Bronchial epithelial cell (primary cell): ENCODE data around the gene RABEP1. TPM values are rescaled to one million over a fixed set of nuclear protein-coding genes. Genes with fewer than 3 reads are reported as not detected.
"Not testable (repeated sequence)": the region's sequence is repeated elsewhere in the genome, so short reads cannot be mapped to it uniquely, and the experiment has no call there.

Source experiments
- DNase-seq: peaks from one replicate; pipeline ENCODE4 v3.0.0-alpha.2; 2010; ENCODE audit warnings: low read depth
- FAIRE-seq: peaks from 2 replicates; lab custom pipeline; 2011; peaks lifted over from hg19 to GRCh38; lab: Jason Lieb, UNC
- H3K27me3 ChIP-seq: 2 replicates; pipeline ENCODE4 v1.5.1; 2011; ENCODE audit warnings: low read length; ENCODE audit not compliant: control insufficient read depth, insufficient read depth
- H3K36me3 ChIP-seq: 2 replicates; pipeline ENCODE4 v1.5.1; 2011; ENCODE audit warnings: low read length; ENCODE audit not compliant: control insufficient read depth, insufficient read depth
- H3K4me3 ChIP-seq: 2 replicates; pipeline ENCODE4 v1.5.1; 2011; ENCODE audit warnings: mild to moderate bottlenecking, low read depth, low read length, control low read depth
- CTCF ChIP-seq: IDR thresholded peaks from 2 replicates; pipeline ENCODE4 v1.5.1; 2011; ENCODE audit warnings: mild to moderate bottlenecking, moderate library complexity, low read length, control low read depth, inconsistent platforms; ENCODE audit not compliant: insufficient read depth, severe bottlenecking
- total RNA-seq: library from RNA; depleted of rRNA; stranded (reverse); fragments of >200 nt; gene quantifications from 2 replicates; pipeline ENCODE4 v1.2.1, GENCODE V29; 2014

RABEP1 gene
- total RNA-seq: 38.5 and 41.1 TPM in 2 replicates

GRCh38 chr17:5281814-5282641 lies at the start of gene RABEP1:
Gene RABEP1, plus strand, starts transcription at chr17:5282284. Its CDS starts 203 bp downstream, at chr17:5282487.
- peak within 1 kb of the TSS; percentile 67 for H3K4me3 ChIP-seq
- FAIRE-seq: no peak
- no peaks in the 10 kb centered on the region for H3K36me3 ChIP-seq
- H3K27me3 ChIP-seq: no peaks in the 10 kb centered on the region
- peak; percentile 29 for DNase-seq
- TF ChIP-seq CTCF: no peak

- H3K36me3 ChIP-seq, DNase-seq, H3K27me3 ChIP-seq, FAIRE-seq, H3K4me3 ChIP-seq: not testable (repeated sequence)
Observed at GRCh38 chr17:5233492-5233891, 48.6 kb upstream of the RABEP1 start.

- DNase-seq (no peak), FAIRE-seq (no peak)
- no peaks in the 10 kb centered on the region for H3K36me3 ChIP-seq
- H3K4me3 ChIP-seq: no peak within 1 kb of the TSS
- H3K27me3 ChIP-seq: no peaks in the 10 kb centered on the region
- TF ChIP-seq CTCF: no peak
Observed at GRCh38 chr17:5234645-5235576, 47.2 kb upstream of the RABEP1 start, which contains the start of gene SCIMP. Gene SCIMP, minus strand, starts transcription at chr17:5234860. Its CDS starts 105 bp downstream, at chr17:5234755.

- H3K4me3 ChIP-seq: no peak overlapping the region
- no peak for TF ChIP-seq CTCF
- FAIRE-seq: no peak
- no peak for DNase-seq
- H3K36me3 ChIP-seq: no peaks in the 10 kb centered on the region
- H3K27me3 ChIP-seq: no peaks in the 10 kb centered on the region
Observed at GRCh38 chr17:5236938-5237540, 45.0 kb upstream of the RABEP1 start.

GRCh38 chr17:5237541-5238016 lies 44.5 kb upstream of the RABEP1 start:
- DNase-seq: peak; percentile 50
- Histone ChIP-seq H3K4me3 (no peak overlapping the region), H3K36me3 (no peaks in the 10 kb centered on the region), H3K27me3 (no peaks in the 10 kb centered on the region)
- FAIRE-seq: no peak
- peak; percentile 67 for TF ChIP-seq CTCF

GRCh38 chr17:5238333-5238732 lies 43.8 kb upstream of the RABEP1 start:
- FAIRE-seq (no peak), DNase-seq (no peak)
- H3K36me3 ChIP-seq: no peaks in the 10 kb centered on the region
- H3K4me3 ChIP-seq: no peak overlapping the region
- H3K27me3 ChIP-seq: no peaks in the 10 kb centered on the region
- TF ChIP-seq CTCF: no peak

- not testable (repeated sequence) for H3K36me3 ChIP-seq, H3K27me3 ChIP-seq, H3K4me3 ChIP-seq, FAIRE-seq, DNase-seq
Observed at GRCh38 chr17:5239769-5240168, 42.3 kb upstream of the RABEP1 start.
